SK-N-MC (cell line): ENCODE data around the gene SIX2.

ENCODE experiments used
- EZH2 ChIP-seq: fragments of 200-600 bp; sonication (generic); IDR thresholded peaks from one replicate; pipeline ENCODE4 v1.6.1; 2017; ENCODE audit warnings: antibody characterized with exemption
- FOXP2 ChIP-seq: optimal IDR thresholded peaks from 2 replicates; pipeline ENCODE3; 2011; ENCODE audit warnings: mild to moderate bottlenecking, moderate library complexity; ENCODE audit not compliant: insufficient read depth; ENCODE audit errors: extremely low read length, control extremely low read depth
- POLR2AphosphoS5 ChIP-seq: IDR thresholded peaks from 2 replicates; pipeline ENCODE4 v1.6.1; 2012; ENCODE audit warnings: mild to moderate bottlenecking, low read depth, low read length, borderline replicate concordance

DNA sequence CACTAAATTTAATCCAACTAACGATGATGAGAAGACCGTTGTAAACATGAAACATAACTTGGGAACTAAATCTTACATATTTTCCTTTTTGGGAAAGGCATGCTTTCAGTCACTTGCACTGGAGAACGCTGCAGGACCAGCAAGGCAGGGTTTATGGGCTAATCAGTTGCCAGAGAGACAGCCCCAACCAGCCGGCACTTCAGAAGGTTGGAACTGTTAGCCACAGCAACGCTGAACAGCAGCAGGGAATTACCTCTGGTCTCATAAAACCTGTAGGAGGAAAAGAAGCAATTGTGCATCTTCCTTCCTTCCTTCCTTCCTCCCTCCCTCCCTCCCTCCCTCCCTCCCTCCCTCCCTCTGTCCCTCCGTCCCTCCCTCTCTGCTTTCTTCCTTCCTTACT, 33.9 kb upstream of the SIX2 start:
- TF ChIP-seq EZH2 (no peak), POLR2AphosphoS5 (no peak), FOXP2 (no peak)
